GM12873 (cell line): ENCODE data around the gene PFKFB4.

Source experiments
- TF ChIP-seq, protein P1 (sequence below): IDR thresholded peaks from 2 replicates; pipeline ENCODE4 v1.5.1; 2012; ENCODE audit warnings: low read depth, mild to moderate bottlenecking, moderate library complexity, low read length, control low read depth; ENCODE audit not compliant: insufficient read depth; ENCODE audit errors: missing control alignments

The PFKFB4 gene

DNA sequence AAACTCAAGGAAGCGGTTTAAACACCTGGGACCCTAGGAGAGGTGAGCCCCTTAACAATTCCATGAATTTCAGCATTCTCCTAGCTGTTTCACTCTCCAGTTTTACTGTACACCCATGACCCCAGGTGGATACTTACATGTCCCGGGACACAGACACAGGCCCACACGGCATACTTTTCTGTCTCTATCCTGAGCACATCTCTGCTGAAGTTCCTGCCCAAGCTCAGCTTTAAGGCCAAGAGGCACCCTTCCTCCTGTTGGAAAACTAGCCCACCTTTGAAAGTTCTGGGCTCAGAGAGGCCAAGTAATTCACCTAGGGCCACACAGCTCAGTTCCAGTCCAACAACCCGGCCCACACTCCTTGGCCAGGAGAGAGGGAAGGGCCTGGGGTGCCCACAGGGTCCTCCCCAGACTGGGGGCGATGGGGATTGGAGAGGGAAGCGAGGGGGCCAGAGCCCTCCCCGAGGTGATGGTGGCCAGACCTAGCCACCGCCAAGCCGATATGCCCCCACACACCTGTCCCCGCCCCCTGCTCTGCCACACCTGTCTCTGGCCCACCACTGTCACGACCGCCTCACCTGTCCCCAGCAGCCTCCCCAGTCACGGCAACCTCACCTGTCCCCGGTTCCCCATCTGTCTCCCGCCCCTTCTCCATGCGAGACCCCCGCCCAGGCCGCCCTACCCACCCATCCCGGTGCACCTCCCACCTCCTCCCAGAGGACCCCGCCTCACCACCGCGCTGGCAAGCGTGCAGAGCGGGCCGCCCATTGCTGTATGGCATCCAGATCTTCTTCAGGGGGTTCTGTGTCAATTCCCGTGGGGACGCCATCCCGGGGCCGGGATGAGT lies 431 bp downstream of the PFKFB4 start:
- TF ChIP-seq, protein P1, sequence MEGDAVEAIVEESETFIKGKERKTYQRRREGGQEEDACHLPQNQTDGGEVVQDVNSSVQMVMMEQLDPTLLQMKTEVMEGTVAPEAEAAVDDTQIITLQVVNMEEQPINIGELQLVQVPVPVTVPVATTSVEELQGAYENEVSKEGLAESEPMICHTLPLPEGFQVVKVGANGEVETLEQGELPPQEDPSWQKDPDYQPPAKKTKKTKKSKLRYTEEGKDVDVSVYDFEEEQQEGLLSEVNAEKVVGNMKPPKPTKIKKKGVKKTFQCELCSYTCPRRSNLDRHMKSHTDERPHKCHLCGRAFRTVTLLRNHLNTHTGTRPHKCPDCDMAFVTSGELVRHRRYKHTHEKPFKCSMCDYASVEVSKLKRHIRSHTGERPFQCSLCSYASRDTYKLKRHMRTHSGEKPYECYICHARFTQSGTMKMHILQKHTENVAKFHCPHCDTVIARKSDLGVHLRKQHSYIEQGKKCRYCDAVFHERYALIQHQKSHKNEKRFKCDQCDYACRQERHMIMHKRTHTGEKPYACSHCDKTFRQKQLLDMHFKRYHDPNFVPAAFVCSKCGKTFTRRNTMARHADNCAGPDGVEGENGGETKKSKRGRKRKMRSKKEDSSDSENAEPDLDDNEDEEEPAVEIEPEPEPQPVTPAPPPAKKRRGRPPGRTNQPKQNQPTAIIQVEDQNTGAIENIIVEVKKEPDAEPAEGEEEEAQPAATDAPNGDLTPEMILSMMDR = no peak

DNA sequence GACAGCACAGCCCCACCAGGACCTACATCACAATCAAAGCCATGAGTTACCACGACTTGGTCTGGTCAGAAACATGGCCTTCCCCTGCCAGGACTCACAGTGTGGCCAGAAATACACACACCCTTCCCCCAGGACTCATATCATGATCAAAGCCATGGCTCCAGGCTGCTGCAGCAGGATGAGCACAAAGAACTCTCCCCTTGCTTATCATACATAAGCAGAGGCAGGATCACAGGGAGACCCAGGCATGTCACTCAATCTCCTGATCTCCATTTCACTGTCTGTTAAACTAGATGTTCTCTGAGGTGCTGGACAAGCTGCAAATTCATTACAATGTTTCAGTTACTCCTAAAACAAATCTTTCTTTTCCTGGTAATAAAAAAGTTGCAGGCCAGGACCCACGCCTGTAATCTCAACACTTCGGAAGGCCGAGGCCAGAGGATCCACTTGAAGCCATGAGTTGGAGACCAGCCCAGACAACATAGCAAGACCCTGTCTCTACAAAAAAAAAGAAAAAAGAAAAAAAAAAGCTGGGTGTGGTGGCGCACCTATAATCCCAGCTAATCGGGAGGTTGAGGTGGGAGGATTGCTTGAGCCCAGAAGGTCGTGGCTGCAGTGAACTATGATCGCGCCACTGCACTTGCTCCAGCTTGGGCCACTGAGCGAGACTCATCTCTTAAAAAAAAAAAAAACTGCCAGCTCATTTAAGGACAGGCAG lies 1.2 kb downstream of the PFKFB4 start:
- TF ChIP-seq, protein P1 = no peak

DNA sequence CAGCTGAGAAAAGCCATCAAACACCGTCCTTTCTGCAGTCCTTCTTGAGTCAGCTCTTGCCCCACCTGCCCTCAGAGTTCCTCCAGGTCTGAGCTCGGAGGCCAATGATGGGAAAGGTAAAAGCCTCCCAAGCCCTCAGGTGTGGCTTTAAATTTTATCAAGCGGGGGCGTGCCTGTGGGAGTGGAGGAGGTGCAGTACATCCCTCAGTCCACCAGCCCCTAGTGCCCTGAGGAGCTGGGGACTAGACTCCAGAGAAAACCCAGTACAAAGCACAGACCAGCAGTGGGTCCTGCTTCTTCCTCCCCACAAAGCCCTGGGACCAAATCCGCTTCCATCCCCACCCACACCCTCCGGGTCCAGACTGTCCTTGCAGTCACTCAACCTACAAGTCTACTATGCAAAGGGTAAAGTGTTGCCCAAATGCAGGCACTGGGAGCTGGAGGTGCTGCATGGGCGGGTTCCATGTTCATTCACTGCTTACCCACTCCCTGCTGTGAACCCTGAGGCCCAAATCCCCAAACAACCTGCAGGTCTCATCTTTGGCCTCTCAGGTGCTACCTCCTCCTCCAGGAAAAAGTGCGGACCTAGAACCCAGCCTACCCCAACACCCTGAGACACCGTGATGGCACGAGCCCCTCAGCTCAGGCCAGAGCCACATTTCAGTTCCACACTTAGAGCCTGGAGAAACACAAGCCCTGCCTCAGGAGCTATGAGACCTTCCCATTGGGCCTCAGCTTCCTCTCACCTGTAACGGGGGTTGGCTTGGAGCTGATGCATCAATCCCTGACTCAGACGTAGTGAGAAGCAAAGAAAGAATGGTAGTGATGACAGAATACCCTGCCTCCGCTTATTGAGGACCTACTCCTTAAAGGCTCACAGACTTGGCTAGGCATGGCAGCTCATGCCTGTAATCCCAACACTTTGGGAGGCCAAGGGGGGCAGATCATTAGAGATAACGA lies 2.4 kb downstream of the PFKFB4 start:
- TF ChIP-seq, protein P1 = no peak

DNA sequence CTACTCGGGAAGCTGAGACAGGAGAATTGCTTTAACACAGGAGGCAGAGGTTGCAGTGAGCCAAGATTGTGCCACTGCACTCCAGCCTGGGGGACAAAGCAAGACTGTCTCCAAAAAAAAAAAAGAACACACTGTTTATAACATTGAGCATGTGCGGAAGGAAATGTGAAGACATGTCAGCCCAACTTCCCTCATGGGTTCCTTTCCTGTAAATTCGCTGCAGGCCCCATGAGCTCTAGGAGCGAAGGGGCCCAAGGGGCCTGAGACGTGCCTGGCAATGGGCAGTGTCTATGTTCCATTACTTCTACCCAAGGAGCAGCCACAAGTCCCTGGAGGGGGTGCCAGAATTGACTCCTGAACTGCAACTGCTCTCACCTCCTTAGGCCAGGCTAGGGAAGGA lies 3.2 kb downstream of the PFKFB4 start:
- TF ChIP-seq, protein P1 = no peak

DNA sequence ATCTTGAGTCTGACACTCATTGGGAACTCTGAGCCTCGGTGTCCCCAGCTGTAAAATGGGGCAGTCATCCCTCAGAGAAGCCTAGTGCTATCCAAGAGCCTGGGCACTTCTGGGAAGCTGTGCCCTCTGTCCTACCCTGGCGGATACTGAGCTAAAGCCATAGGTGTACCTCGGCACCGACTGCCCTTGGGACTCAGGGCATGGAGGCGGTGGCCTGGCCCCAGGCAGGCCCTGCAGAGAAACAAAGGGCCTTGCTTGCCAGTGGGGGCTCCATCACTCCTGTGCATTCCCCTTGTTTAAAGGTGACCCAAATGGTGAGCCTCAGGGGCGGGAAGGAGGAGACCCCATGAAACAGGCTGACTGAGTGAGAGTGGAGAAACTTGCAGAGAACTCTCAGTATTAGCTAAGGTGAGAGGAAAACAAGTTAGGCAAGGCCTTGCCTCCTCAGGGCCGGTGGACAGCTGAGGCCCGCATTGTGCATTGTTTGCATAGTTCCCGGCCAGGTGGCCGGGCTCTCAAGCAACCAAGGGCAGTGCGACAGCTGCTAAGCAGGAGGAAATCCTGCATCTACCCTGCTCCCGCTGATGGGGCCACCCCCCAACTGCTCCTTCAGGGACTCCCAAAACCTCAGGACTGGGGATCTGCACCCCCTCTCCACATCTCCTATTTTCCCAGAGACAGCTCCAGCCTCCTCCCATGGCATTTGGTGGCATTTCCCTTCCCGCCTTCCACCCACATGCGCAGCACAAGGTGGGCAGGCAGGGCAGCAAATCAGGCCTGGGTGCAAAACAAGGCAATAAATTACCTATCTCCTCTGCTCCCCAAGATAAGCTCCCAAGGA lies 4.3 kb downstream of the PFKFB4 start:
- TF ChIP-seq, protein P1 = no peak

DNA sequence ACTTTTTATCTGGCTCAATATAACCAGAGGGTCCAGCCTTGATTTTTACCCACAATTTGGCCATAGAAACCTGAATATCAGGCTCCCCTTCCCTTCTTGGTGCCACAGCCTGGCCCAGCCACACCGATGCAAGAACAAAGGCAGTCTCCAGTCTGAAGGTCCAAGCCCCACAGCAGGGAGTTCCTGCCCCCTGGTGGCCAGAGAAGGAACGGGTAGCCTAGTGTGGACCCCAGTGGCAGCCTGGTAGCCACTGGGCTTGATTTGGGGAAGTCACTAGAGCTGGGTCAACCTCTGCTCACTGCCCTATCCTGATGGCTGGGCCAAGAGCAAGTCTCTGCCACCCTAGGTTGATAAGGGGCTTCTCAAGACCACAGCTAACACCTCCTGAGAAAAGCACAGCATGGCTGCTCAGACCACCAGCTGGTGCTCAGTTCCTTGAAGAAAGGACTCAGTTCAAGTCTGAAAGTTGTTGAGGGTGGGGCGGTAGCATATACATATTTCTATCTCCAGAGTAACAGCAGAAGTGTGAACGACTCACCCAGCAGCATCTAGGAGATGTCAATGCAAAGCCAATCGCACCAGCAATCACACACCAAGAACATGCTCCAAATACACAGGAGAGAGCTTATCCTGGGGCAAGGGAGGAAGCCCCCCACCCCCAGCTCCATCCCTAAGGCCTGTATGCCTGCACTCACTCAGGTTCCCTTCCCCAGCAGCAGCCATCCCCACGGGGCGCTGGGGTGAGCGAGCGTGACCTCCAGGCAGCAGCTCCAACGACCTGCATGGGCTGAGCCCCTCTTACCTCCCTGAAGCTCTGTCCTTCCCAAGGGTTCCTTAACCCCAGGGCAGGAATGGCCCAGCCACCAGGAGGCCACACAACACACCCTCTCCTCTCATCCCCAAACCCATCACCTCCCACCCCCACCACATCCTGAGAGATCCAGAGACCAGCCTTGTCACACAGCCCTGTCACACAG lies 7.6 kb downstream of the PFKFB4 start:
- TF ChIP-seq, protein P1 = peak; percentile 99
